HCT116 (cell line): ENCODE data around the gene THADA. TPM values are rescaled to one million over a fixed set of nuclear protein-coding genes. Genes with fewer than 3 reads are reported as not detected.
A peak's percentile ranks its signal among the peaks of the same experiment; 100 is the strongest.

Source experiments
- ATAC-seq: fragments of 200-7000 bp; cut with Tn5 transposase; 2 replicates; pipeline ENCODE4 v1.9.1; 2020; ENCODE audit warnings: mild to moderate bottlenecking, moderate library complexity
- BruUV-seq: library from RNA; stranded (reverse); fragments of 400-500 nt; replicated peaks from 2 replicates; lab custom pipeline; 2021; lab: Mats Ljungman, UMichigan
- CTCF ChIA-PET: fragments of 300-600 bp; sonication (Branson Sonifier 250); formaldehyde crosslinking; loops from one replicate; lab custom pipeline; 2021; ENCODE audit warnings: antibody characterized with exemption; lab: Charles Lee
- POLR2A ChIA-PET: fragments of 300-600, 350-600 bp; sonication (Branson Sonifier 250); formaldehyde crosslinking; loops from one replicate; lab custom pipeline; 2021; ENCODE audit warnings: antibody characterized with exemption; lab: Charles Lee
- RAD21 ChIA-PET, 2 experiments: fragments of 300-600 bp; sonication (Branson Sonifier 250); formaldehyde crosslinking; loops; one replicate each; lab custom pipeline; 2023; ENCODE audit warnings: low total read pairs in 2 of 2; ENCODE audit not compliant: uncharacterized antibody in 2 of 2, unreplicated experiment in 2 of 2, low non-redundant PET in 1 of 2; lab: Charles Lee
- DNase-seq: peaks from one replicate; pipeline ENCODE4 v3.0.0-alpha.2; 2010; ENCODE audit warnings: low read depth, low spot score
- H2AFZ ChIP-seq: fragments of 200-600 bp; shearing (Covaris generic), sonication (generic); 2 replicates; pipeline ENCODE4 v1.6.1; 2017; ENCODE audit warnings: low read depth, mixed run types, mixed read lengths, antibody characterized with exemption, low read length; ENCODE audit not compliant: poor library complexity, severe bottlenecking
- H3K27ac ChIP-seq: 2 replicates; pipeline ENCODE4 v1.5.1; 2012; ENCODE audit warnings: low read depth, low read length
- H3K27me3 ChIP-seq: fragments of 200-600 bp; sonication (generic); 2 replicates; pipeline ENCODE4 v1.6.1; 2016; ENCODE audit warnings: mixed run types, low read length, mixed read lengths; ENCODE audit not compliant: insufficient read depth
- H3K36me3 ChIP-seq, 2 experiments: fragments of 200-500 bp in 1 of 2; fragments of 200-600 bp in 1 of 2; sonication (Bioruptor generic) in 1 of 2; sonication (generic) in 1 of 2; 2 replicates each; pipeline versions ENCODE4 v1.5.1 to v1.6.1; 2014 to 2016; ENCODE audit warnings: low read length in 2 of 2, inconsistent platforms in 1 of 2, mixed read lengths in 1 of 2, mixed run types in 1 of 2; ENCODE audit not compliant: insufficient read depth in 2 of 2, control insufficient read depth in 1 of 2
- H3K4me1 ChIP-seq, 2 experiments: fragments of 200-600 bp in 1 of 2; sonication (generic) in 1 of 2; 2 replicates each; pipeline versions ENCODE4 v1.5.1 to v1.6.1; 2012 to 2017; ENCODE audit warnings: low read length in 2 of 2, inconsistent platforms in 1 of 2, mild to moderate bottlenecking in 1 of 2, mixed read lengths in 1 of 2, mixed run types in 1 of 2, moderate library complexity in 1 of 2; ENCODE audit not compliant: insufficient read depth in 2 of 2, control insufficient read depth in 1 of 2
- H3K4me2 ChIP-seq: fragments of 200-600 bp; sonication (generic); 2 replicates; pipeline ENCODE4 v1.6.1; 2017; ENCODE audit warnings: mixed run types, low read length, mixed read lengths
- H3K4me3 ChIP-seq, 2 experiments: fragments of 200-600 bp in 1 of 2; sonication (generic) in 1 of 2; replicated peaks in 1 of 2; 2 replicates each; pipeline ENCODE4 v1.5.1; 2011 to 2016; ENCODE audit warnings: low read length in 2 of 2, control low read depth in 1 of 2, low read depth in 1 of 2, mild to moderate bottlenecking in 1 of 2, mixed read lengths in 1 of 2, mixed run types in 1 of 2
- H3K79me2 ChIP-seq: fragments of 200-600 bp; sonication (generic); 2 replicates; pipeline ENCODE4 v1.6.1; 2017; ENCODE audit warnings: mild to moderate bottlenecking, mixed run types, low read length, moderate library complexity, mixed read lengths; ENCODE audit not compliant: insufficient read depth
- H3K9ac ChIP-seq: fragments of 200-600 bp; sonication (generic); 2 replicates; pipeline ENCODE4 v1.6.1; 2016; ENCODE audit warnings: low read length, mixed read lengths
- H3K9me2 ChIP-seq: fragments of 200-600 bp; sonication (generic), shearing (Covaris generic); 2 replicates; pipeline ENCODE4 v1.6.1; 2017; ENCODE audit warnings: mixed run types, mild to moderate bottlenecking, moderate library complexity; ENCODE audit not compliant: insufficient read depth
- H3K9me3 ChIP-seq, 2 experiments: fragments of 200-500 bp in 1 of 2; fragments of 200-600 bp in 1 of 2; sonication (Bioruptor generic) in 1 of 2; sonication (generic) in 1 of 2; 2 replicates each; pipeline ENCODE4 v1.6.1; 2014 to 2017; ENCODE audit warnings: low read length in 2 of 2, mixed read lengths in 2 of 2, inconsistent platforms in 1 of 2, low read depth in 1 of 2, mild to moderate bottlenecking in 1 of 2, mixed run types in 1 of 2, moderate library complexity in 1 of 2; ENCODE audit not compliant: control insufficient read depth in 1 of 2, insufficient read depth in 1 of 2
- H4K20me1 ChIP-seq: fragments of 200-600 bp; sonication (generic), shearing (Covaris generic); 2 replicates; pipeline ENCODE4 v1.6.1; 2017; ENCODE audit warnings: mixed run types, mild to moderate bottlenecking, moderate library complexity; ENCODE audit not compliant: insufficient read depth
- ATF3 ChIP-seq: IDR thresholded peaks from 2 replicates; pipeline ENCODE4 v1.6.1; 2012
- FOSL1 ChIP-seq: IDR thresholded peaks from 2 replicates; pipeline ENCODE4 v1.6.1; 2012; ENCODE audit warnings: low read depth
- MAX ChIP-seq: IDR thresholded peaks from 2 replicates; pipeline ENCODE4 v1.6.1; 2012
- POLR2A ChIP-seq: IDR thresholded peaks from 2 replicates; pipeline ENCODE4 v1.7.0; 2011; ENCODE audit warnings: borderline replicate concordance; ENCODE audit not compliant: insufficient read depth, insufficient read length; ENCODE audit errors: extremely low read depth
- POLR2AphosphoS5 ChIP-seq: IDR thresholded peaks from 2 replicates; pipeline ENCODE4 v1.6.1; 2011; ENCODE audit warnings: mild to moderate bottlenecking, low read depth, low read length, moderate library complexity
- SP1 ChIP-seq: IDR thresholded peaks from 2 replicates; pipeline ENCODE4 v1.6.1; 2012; ENCODE audit warnings: low read depth
- TCF7L2 ChIP-seq: IDR thresholded peaks from 2 replicates; pipeline ENCODE4 v1.7.0; 2011; ENCODE audit warnings: borderline replicate concordance, inconsistent platforms; ENCODE audit not compliant: insufficient read depth, insufficient read length; ENCODE audit errors: extremely low read depth
- intact Hi-C: fragments of 100-400 bp; cut with micrococcal nuclease; formaldehyde crosslinking; loops from 2 replicates; pipeline ENCODE4 v1.10.0; 2022
- total RNA-seq: library from RNA; stranded (reverse); gene quantifications from one replicate; pipeline ENCODE4 v1.2.1, GENCODE V29; 2021; ENCODE audit not compliant: unreplicated experiment

The THADA gene
- total RNA-seq, 1 experiment from 2014 or later = 30.7 TPM

- DNase-seq (no peak), ATAC-seq (no peak)
- no peaks in the 10 kb centered on the region for H3K9me2 ChIP-seq
- H3K27ac ChIP-seq = no peak overlapping the region
- H3K4me1 ChIP-seq = peaks cover 9 to 23% of the 10 kb centered on the region in 2 experiments; a peak in 2 of 4 replicates
- no TSS peak for BruUV-seq
- no peaks in the 10 kb centered on the region for H3K36me3 ChIP-seq
- no peak overlapping the region for H3K4me2 ChIP-seq
- intact Hi-C loops = no loop called here
- H3K27me3 ChIP-seq = no peaks in the 10 kb centered on the region
- TF ChIP-seq SP1 (no peak), POLR2AphosphoS5 (no peak), ATF3 (no peak), POLR2A (no peak), TCF7L2 (no peak)
- H3K79me2 ChIP-seq = no peaks in the 10 kb centered on the region
- POLR2A ChIA-PET = interaction anchor here (1.0 kb wide), 1 partner anchor 11 kb away, joined by 3 read pairs; no protein-coding TSS in a partner anchor
- H2AFZ ChIP-seq = no peak overlapping the region
- no peak overlapping the region for H3K9ac ChIP-seq
- no peaks in the 10 kb centered on the region for H3K9me3 ChIP-seq
- no peak overlapping the region for H3K4me3 ChIP-seq
- RAD21 ChIA-PET = no interaction called here
- no peaks in the 10 kb centered on the region for H4K20me1 ChIP-seq
- CTCF ChIA-PET = no interaction called here
These were observed 147.1 kb downstream of the THADA start for GRCh38 chr2:43448822-43449110.

- no TSS peak for BruUV-seq
- 0 out of 2 replicates have a peak, but pooled peaks have one; percentile 14 for TF ChIP-seq MAX
- TF ChIP-seq FOSL1 = no peak
- Histone ChIP-seq H3K36me3 (no peaks in the 10 kb centered on the region), H3K27ac (no peak overlapping the region), H3K4me2 (no peak overlapping the region), H2AFZ (no peak overlapping the region), H3K9me3 (no peaks in the 10 kb centered on the region), H3K4me3 (no peak overlapping the region), H3K4me1 (peaks cover 9 to 23% of the 10 kb centered on the region in 2 experiments; a peak in 2 of 4 replicates), H3K79me2 (no peaks in the 10 kb centered on the region), H4K20me1 (no peaks in the 10 kb centered on the region), H3K27me3 (no peaks in the 10 kb centered on the region), H3K9ac (no peak overlapping the region), H3K9me2 (no peaks in the 10 kb centered on the region)
- ChIA-PET POLR2A (no interaction called here), CTCF (no interaction called here), RAD21 (no interaction called here)
- intact Hi-C loops = no loop called here
- no peak for DNase-seq
- no peak for ATAC-seq
These were observed 147.6 kb downstream of the THADA start for GRCh38 chr2:43448011-43448821.
